Measurements from ENCODE around the gene FAXC.
"Not testable (repeated sequence)": the region's sequence is repeated elsewhere in the genome, so short reads cannot be mapped to it uniquely, and the experiment has no call there.

Gene FAXC

DNA sequence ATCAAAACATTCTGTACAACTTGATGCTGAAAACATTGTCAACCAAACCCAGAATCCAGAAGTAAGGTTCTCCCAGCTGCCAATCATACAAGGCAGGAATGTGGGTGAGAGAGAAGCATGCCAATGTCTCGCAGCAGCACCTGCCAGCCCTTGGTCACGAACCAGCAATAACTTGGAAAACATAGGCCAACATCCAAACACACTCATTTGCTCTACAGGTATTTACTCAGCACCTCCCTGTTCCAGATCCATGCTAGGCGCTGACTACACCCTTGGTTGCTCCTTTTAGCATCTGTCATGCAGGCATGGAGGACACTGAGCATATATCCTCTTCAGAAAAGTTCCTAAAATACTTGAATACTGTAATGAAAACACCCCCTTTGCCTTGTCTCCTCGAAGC is 63.6 kb downstream of the FAXC start:
- no peak for DNase-seq (ENCODE audit: low read depth in 2 of 2)

DNA sequence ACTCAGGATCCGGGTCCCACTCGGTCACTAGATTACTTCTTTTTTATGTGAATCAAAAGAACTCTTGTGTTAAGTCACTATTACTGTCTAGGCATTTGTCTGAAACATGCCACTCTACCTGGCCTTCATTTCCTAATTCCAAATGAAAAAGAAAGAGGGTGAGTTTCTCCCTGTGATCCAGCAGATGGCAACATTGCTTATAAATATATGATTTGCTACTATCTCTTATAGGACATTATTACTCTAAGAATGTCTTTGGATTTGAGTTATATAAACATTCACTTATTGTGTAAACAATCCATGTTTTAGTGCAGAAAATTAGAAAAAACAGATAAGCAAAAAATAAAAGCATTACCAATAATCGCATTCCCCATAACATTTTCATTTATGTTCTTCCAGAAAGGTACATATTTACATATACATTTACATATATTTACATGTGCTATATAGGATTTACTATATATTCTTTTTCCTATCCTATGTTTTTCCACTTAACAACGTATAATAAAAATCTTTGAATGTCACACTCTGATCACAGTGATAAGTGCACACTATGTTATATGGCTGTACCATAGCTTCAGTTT is 66.9 kb downstream of the FAXC start:
- DNase-seq (ENCODE audit: low read depth in 2 of 2), result peak in 1 of 2 experiments; percentile 1

GRCh38 chr6:99276747-99277146 is 72.7 kb downstream of the FAXC start:
- peak in 1 of 2 experiments; percentile 5 for DNase-seq (ENCODE audit: low read depth in 2 of 2)

DNA sequence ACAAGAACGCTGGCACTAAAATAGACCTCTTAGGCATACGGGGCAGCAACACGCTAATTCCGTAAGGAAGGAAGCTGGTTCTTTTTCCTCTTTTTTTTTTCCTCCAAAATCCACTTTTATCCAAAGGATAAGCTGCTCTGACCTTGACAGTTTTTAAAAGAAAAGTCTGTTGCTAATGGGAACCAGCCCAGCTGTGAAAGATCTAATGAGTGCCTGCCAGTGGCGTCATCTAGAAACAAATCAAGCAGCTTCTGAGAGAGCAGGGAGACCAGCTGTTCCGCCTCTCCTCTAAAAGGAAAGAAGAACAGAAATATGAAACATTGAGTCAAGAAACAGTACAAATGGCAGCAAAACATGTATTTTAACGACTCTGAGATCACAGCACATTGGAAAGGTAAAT is 78.6 kb downstream of the FAXC start:
- DNase-seq (ENCODE audit: low read depth in 2 of 2), result no peak

GRCh38 chr6:99270030-99270429 is 79.4 kb downstream of the FAXC start:
- DNase-seq (ENCODE audit: low read depth in 2 of 2), result no peak

DNA sequence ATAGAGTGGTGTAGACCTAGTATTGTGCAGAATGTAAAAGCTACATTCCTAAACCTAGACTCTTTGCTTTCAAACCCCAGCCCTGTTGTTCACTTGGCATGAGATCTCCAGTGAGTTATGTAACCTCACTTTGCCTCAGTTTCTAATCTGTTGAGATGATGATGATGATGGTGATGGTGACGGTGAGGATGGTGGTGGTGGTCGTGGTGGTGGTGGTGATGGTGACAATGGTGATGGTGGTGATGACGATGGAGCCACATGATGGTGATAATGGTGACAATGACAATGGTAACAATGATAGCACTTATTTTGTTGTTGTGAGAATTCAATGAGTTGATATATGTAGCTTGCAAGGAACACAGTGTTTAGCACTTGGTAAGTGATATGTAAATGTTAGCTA is 80.3 kb downstream of the FAXC start:
- no peak for DNase-seq (ENCODE audit: low read depth in 2 of 2)

GRCh38 chr6:99266996-99267395 is 82.5 kb downstream of the FAXC start:
- not testable (repeated sequence) for DNase-seq (ENCODE audit: low read depth in 2 of 2)

DNA sequence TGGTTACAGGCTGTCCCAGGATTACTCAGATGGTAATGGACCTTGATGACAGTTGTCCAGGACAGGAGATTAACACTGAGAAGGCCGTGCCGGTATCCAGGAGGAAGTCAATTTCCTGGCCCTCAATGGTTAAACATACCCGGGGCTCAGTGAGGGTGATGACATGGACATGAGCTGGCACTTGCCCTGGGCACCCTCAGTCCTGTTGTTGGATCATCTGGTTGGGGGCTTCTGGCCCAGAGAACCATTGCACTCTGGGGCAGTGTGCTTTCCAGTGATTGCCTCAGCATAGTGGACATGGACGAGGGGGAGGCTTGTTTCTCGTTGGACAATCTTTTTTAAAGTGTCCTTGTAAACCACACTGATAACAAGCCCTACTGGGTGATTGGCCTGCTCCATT is 84.0 kb downstream of the FAXC start:
- DNase-seq (ENCODE audit: low read depth in 2 of 2), result not testable (repeated sequence)

- no peak for DNase-seq (ENCODE audit: low read depth in 2 of 2)
Observed at GRCh38 chr6:99254616-99255550, 94.6 kb downstream of the FAXC start.

DNA sequence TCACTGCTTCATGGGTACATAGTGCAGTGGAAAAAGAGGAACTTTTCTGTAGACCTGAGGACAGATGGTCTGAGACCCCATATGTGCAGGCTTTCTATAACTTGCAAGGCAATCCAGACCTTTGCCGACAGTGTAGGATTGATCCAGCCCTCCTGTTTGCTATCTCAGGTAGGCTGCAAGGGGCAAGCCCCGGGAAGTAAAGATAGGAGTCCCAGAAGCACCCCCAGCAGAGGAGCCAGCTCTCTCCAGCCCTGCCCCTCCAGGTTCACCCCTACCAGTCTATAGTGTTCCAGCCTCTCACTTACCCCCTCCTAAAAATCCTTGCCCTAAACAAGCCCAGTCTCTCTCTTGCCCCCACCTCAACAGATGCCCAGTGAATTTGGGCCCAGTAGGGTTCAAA is 96.2 kb downstream of the FAXC start:
- no peak for DNase-seq (ENCODE audit: low read depth in 2 of 2)

- DNase-seq (ENCODE audit: low read depth in 2 of 2), result no peak
Observed at GRCh38 chr6:99252421-99252820, 97.1 kb downstream of the FAXC start.

DNA sequence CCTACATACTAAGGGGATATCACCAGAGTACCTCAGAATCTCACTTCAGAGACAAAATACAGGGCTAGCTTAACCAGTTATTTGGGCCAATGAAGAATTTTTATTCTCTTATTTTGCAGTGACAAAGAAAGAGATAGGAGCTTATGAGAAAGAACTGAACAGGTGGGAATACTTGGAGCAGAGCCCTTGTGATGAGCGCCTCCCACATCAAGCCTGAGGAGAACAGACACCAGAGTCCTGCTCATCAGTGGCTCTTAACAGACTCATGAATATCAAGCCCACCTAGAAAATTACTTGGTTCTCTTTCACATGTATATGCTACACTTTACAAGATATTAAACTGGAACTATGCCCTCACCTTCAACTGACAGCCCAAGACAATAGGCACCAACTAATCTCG is 99.0 kb downstream of the FAXC start:
- DNase-seq (ENCODE audit: low read depth in 2 of 2), result no peak

GRCh38 chr6:99246602-99247001 is 102.9 kb downstream of the FAXC start:
- DNase-seq (ENCODE audit: low read depth in 2 of 2), result no peak

- no peak for DNase-seq (ENCODE audit: low read depth in 2 of 2)
Observed at GRCh38 chr6:99241905-99242534, 107.5 kb downstream of the FAXC start.

DNA sequence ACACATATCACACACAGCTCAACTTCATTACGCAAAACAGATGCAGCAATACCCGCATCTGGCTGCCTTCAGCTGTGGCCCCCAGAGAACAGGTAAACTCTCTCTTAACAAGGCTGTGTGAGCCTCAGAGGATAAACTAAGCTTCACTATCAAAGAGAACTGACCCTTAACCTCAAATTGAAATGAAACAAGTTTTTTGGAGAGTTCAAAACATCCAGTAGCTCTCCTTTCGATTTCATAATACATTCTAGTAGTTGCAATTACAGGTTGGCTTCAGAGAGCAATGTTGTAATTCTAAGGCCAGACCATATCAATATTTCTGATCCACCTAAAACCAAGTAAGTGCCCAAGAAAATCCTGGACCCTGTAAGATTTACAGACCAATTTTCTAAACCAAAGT is 113.5 kb downstream of the FAXC start:
- DNase-seq (ENCODE audit: low read depth in 2 of 2), result no peak

DNA sequence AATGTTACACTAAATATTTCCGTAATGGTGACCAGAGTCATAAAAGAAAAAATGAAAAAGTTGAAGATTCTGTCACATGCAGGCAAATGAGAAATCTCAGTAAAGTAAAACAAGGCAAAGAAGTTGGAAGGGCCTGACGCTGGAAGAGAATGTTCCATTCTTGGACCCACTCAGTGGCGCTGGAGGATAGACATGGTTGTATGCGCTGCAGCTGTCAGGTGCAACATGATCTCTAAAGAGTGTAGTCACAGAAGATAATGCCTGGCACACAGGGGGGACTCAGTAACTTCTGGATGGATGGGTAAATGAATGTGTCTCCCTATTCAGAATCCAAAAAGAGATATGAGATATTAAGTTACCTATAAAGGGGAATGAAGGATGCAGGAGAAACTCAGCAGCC is 116.3 kb downstream of the FAXC start:
- no peak for DNase-seq (ENCODE audit: low read depth in 2 of 2)

DNA sequence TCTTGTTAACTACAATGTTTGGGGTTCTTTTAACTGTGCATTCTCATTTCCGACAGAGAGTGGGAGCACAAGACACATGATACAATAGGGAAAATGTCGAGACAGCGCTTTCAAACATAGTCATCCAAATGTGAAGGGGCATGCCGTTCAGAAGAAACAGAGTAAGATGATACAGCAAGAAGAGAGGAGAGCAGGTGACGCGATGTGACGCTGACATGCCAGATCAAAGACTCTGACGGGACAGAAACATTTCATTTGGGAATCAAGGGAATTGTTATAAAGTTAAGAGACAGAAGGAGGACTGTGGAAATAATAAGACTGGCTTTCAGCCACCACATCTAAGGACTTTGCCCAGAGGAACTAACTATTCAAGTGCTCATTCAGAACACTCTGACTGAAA is 117.4 kb downstream of the FAXC start:
- DNase-seq (ENCODE audit: low read depth in 2 of 2), result no peak

DNA sequence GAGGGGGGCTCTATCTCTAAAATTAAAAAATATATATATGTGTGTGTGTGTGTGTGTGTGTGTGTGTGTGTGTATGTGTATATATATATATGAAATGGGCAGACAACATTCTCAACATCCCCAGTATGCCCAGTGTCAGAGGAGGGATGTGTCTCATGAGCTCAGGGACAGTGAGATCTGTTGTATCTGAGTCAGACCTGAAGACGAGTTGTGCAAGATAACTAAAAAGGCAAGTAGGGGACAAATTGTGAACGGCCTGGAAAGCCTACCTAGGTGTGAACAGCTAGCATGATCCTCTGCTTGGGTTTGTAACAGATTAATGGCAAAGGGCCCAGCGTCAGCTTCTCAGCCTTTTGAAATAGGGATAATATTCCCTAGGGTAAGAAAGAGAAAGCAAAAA is 124.3 kb downstream of the FAXC start:
- no peak for DNase-seq (ENCODE audit: low read depth in 2 of 2)
